H4 (cell line): Measurements from ENCODE around the gene UNC50. TPM values are rescaled to one million over a fixed set of nuclear protein-coding genes. Genes with fewer than 3 reads are reported as not detected.
"Not testable (repeated sequence)": the region's sequence is repeated elsewhere in the genome, so short reads cannot be mapped to it uniquely, and the experiment has no call there.

Experiments used
- DNase-seq: peaks from one replicate; pipeline ENCODE4 v3.0.0-alpha.2; 2015; ENCODE audit warnings: low spot score
- total RNA-seq: library from RNA; depleted of rRNA; stranded (reverse); fragments of >200 nt; shearing (Covaris generic); gene quantifications from 2 replicates; pipeline ENCODE4 v1.2.3, GENCODE V29; 2014

UNC50 gene
- total RNA-seq, 1 experiment from 2014 or later = 78.7 TPM

- no peak for DNase-seq
These were observed 31.6 kb upstream of the UNC50 start for GRCh38 chr2:98576666-98577312.

DNA sequence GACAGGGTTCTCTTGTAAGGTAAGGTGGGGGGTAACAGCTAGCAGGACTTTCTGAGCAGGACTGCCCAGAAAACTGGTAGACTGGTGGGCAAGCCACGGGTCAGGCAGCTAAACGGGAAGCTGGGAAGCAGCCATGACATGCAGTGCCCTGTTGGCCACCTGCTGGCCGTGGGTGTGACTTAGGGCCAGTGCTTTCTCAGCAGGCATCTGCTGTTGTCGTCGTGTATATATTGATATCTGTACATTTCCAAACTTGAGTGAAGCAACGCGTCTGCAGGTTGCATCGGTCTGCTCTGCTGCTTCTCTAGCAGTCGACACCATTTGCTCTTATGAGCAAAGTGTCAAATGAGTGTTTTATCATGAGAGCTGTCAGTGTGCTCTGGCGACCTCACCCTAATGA, 31.1 kb upstream of the UNC50 start:
- no peak for DNase-seq

DNA sequence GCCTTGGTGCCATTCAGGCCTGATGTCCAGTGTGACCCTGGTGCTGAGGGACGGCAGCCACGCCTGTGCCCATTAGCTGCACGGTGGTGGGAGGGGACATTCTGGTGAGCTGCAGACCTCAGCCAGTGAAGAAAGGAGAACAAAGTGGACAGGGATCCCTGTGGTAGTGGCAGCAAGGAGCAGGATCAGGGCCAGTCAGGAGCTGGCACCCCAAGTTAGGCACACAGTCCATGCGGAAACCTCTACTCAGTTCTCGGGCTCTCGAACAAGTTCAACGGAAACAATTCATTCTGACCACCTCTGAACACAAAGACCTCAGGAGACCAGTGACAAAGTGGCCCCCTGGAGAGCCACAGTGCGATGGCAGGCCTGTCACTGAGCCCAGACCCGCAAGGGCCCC, 30.2 kb upstream of the UNC50 start:
- no peak for DNase-seq

DNA sequence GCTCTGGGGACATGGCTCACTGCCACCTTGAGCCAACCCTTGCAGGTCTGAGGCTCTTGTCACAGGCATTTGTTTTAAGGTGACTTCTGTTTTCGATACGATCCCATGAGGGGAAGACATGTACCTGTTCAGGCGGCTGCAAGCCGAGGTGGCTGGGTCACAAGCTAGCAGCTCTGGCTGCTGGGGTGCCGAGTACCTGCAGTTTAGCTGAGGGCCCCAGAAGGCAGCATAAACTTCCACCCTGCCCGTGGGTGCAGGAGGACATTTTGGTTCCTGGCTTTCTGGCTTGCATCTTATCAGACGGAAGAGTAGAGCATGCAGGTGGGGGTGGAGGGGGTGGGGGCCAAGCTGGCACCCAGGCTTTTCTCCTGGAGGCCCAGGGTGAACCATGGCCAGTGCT, 28.5 kb upstream of the UNC50 start:
- DNase-seq = no peak

DNA sequence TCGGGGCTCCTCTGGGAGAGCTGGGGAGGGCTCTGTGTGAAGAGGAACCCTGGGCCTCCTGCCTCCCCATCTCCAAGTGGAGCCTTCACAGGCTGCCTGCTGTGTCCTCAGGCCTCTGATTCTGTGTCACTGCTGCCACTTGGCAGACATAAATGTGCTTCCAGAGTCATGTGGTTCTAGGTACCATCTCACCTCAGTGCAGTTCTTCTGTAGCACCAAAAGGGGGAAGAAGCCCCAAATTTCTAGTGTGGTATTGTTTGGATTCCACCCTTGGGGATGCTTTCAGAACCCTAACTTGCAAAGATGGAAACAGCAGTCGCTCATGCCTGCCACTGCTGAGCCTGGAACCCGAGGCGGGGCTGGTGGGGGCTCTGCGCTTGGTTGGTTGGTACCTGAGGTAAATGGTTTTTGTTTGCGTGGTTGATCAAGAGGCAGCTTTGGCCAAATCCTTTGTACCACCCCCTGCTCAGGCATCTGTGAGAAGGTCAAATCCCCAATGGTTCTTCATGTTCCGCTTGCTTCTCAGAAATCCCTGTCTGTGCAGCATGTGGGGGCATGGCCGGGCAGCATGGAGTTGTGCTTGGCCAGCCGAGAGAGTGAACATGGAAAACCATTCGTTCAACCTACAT, 27.6 kb upstream of the UNC50 start:
- no peak for DNase-seq

GRCh38 chr2:98582523-98582922, 25.9 kb upstream of the UNC50 start:
- DNase-seq = no peak

GRCh38 chr2:98583276-98583675, 25.1 kb upstream of the UNC50 start:
- DNase-seq = no peak

DNA sequence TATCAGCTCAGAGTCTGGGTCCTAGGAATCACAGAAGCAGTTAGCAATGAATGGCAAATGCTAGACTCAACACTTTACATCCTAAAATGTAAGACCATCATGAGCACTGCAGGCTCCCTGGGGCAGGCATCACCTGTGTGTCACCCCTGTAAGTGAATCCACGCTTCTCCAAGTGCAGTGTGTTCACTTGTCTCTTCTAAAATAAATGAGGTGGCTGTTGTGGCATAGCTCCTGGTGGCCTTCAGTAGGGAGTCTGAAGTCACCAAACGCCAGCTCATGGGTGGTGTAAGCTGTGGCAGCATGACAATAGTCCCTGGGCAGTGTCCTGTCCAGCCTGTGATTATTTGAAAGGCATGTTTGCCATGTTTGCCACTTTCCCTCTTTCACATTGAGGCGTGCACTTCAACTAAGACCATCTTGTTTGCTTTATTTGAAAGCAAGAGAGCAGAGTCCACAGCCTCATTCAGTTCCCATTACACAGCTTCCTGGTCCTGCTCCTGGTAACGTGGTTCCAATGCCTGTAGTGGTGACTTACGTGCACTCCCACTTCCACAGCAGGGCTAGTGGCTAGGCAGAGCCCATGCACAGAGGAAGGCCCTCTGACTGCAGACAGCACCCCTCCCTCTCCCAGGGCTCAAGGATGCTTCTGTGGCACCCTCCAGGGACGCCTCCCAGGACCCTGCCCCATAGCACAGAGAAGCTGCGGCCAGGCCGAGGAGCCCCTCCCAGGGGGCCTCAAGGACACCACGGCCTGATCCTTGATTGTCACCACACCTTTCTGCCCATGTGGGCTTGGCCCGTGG, 24.4 kb upstream of the UNC50 start:
- DNase-seq = no peak

DNA sequence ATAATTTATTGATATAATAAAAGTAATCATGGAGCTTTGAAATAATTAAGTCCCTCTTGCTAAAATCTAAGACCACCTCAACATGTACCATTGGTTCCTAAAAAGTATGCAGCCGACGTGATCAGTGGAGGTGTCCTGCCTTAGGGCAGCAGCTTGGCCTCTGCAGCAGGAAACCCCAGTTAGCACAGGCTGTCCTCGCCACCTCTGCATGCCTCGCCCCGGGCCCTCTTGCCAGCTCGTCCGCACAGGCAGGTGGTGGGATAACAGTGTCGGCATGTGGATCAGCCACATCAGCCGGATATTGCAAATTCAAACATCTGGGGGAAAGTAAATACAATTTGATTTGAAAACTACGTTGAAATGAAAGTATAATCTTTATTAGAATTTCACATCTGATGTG, 23.0 kb upstream of the UNC50 start:
- no peak for DNase-seq

DNA sequence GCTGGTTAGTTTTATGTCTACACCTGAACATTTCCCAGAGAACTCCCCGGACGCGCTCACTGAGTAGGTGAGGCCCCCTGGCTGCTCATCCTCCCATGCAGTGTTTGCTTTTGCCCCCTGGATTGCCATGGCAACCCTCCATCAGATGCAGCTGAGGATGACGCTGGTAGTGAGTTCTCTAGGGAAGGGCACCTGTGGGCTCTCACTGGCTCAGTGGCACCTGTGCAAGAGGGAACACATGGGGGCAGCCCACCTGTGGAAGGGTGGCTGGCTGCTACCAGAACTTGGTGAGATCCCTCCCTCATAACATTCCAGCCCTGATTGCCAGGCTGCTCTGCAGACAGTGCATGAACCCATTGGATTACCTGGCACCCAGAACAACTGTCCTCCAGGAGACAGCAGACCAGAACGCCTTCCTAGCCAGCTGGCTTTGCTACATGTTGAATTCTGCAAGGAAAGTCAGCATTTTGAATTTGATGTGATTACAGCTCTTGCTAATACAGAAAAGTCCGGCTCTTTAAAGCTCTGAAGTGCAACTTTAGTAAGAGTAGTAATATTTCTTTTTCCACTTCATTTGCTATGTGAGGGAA, 21.7 kb upstream of the UNC50 start:
- DNase-seq = no peak

- DNase-seq = no peak
These were observed 19.4 kb upstream of the UNC50 start for GRCh38 chr2:98588880-98589431.

GRCh38 chr2:98589489-98589888, 18.9 kb upstream of the UNC50 start:
- DNase-seq = no peak

- no peak for DNase-seq
These were observed 15.8 kb upstream of the UNC50 start for GRCh38 chr2:98592565-98592964.

- DNase-seq = not testable (repeated sequence)
These were observed 13.7 kb upstream of the UNC50 start for GRCh38 chr2:98594665-98595064.

GRCh38 chr2:98598781-98599428, 9.5 kb upstream of the UNC50 start:
- DNase-seq = no peak

DNA sequence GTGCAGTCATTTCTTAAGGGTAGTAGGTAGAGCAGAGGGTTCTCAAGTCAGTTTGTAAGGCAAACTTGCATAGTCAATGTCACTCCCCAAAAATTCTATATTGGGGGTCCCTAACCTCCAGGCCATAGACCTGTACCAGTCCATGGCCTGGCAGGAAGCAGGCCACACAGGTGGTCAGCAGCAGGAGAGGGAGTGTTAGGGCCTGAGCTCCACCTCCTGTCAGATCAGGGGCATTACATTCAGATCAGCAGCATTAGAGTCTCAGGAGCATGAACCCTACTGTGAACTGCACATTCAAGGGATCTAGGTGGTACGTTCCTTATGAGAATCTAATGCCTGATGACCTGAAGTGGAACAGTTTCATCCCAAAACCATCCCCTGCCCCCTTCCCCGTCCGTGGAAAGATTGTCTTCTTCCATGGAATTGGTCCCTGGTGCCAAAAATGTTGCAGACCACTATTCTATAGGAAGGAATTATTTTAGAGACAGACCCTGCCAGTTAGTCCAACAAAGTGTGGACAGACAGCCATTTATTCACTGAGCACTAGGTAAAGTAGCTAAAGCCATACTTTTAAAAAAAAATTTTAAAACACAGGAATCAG, 6.8 kb upstream of the UNC50 start:
- DNase-seq = peak; percentile 45

DNA sequence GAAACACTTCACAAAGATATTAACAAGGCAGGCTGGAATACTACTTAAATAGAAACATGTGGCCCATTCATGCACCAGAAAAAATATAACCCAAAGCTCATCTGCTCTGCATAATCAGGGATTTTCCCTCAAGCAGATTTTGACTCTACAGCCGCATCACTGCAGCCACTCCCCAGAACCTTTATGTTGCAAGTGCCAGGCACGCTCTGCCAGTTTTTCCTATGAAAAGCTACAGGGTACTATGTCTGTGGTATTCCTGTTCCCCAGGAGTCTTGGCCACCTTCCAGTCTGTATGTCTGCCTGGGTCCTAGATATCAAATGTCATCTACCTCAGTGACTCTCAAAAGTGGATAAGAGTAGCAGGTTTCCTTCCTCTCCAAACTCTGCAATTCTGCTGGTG, 3.8 kb upstream of the UNC50 start:
- no peak for DNase-seq

- DNase-seq = no peak
These were observed 3.3 kb upstream of the UNC50 start for GRCh38 chr2:98605076-98605475.

DNA sequence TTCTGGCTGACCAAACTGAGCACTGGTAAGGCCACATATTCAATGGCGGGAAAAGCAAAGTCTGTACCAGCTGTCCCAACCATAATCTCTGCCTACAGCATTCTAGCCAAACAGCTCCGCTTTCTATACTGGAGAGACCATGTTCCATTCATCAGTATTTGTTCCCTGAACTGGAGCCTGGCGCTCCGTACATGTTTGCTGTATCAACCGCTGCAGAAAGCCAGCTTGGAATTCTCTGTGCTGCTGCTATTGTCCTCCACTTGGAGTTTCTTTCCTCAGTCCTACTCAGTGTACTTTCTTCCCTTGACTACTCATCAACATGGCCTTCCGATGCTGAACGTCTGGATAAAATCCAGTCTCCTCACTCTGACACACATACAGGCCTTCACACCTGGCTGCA, 2.0 kb upstream of the UNC50 start:
- DNase-seq = no peak

- DNase-seq = no peak
These were observed 1.3 kb upstream of the UNC50 start for GRCh38 chr2:98607104-98607503.

- no peak for DNase-seq
These were observed 661 bp upstream of the UNC50 start for GRCh38 chr2:98607741-98608115.
